CD4-positive, alpha-beta T cell treated with Interleukin-1 beta for 1 hour (primary cell): Measurements from ENCODE around the gene RPS15A.

Experiments
- DNase-seq, 2 donors: peaks; one replicate each; pipeline ENCODE4 v3.0.0-alpha.2; 2020 to 2022

Gene RPS15A

GRCh38 chr16:18789850-18790706 is at the start of gene RPS15A:
Gene RPS15A, minus strand, starts transcription at chr16:18790334. Its CDS starts 1,221 bp downstream, at chr16:18789113.
- peak; percentile 95 to 96 for DNase-seq

DNA sequence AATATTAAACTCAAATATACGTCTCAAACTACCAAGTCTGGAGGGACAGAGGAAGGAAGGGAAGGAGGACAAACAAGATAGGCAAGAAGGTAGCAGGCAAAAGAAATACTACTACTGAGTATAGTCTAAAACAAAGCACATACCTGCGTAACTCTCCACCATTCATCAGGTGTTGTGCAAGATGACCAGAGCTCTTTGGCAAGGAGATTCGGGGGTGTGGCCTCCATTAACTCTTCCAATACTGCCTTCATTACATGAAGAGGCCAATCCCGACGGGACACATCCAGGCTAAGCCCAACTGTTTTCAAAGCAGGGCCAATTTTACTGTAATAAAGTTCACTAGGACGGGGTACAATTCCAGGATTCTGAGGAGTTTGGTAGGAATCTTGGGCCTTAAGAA is 49.4 kb upstream of the RPS15A start:
- no peak for DNase-seq

- DNase-seq: no peak
Observed at GRCh38 chr16:18836702-18837101, 46.6 kb upstream of the RPS15A start.

DNA sequence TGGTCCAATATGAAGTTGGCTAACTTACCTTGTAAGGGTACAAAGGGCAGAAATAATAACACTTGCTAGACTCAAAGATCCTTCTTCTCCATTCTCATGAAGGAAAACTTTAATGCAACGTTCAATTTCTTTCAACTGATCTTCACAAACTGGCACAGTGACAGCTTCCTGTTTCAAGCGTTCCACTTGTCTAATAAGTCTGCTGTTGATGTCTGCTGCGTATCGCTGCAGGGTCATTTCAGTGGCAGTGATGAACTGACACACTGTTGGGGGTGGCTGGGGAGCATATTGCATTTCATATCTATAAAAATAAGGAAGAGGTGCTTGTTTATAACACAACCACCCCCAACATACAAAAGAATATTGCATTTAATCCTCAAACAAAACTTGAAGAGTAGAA is 44.7 kb upstream of the RPS15A start:
- DNase-seq: no peak

DNA sequence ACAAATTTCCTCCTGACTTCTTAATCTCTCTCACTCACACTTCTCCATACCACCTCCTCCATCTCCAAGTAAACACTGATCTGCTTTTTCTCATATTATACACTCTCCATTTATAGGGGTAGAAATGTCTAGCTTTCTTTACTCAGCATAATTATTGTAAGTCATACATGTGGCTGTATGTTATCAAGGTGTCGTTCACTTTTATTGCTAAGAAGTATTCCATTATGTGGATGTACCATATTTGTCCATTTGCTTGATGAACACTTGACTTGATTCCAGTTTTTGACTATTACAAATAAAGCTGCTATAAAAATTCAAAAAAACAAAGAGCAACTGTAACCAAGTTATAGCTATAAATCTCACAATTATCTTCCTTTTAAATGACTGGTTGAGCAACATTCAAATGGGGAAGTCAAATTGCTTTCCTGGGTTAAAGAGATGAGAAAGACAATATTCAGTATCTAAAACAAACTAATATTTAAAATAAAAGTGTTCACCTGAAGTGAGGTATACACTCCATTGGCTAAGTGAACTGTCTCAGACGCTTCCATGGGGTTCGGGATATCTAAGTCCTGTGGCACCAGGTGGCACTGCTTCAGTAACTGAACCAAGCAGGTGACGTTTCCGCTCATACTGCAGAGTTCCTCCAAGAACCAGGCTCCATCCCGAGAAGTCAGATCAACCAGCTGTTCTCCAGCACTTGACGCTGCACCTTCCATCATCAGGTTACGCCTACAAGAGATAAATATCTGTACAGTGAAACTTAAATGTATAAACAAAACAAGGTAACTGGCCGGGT is 43.8 kb upstream of the RPS15A start:
- DNase-seq: no peak

GRCh38 chr16:18832613-18833012 is 42.5 kb upstream of the RPS15A start:
- DNase-seq: no peak

GRCh38 chr16:18832006-18832405 is 41.9 kb upstream of the RPS15A start:
- DNase-seq: no peak

GRCh38 chr16:18829251-18829650 is 39.1 kb upstream of the RPS15A start:
- no peak for DNase-seq

DNA sequence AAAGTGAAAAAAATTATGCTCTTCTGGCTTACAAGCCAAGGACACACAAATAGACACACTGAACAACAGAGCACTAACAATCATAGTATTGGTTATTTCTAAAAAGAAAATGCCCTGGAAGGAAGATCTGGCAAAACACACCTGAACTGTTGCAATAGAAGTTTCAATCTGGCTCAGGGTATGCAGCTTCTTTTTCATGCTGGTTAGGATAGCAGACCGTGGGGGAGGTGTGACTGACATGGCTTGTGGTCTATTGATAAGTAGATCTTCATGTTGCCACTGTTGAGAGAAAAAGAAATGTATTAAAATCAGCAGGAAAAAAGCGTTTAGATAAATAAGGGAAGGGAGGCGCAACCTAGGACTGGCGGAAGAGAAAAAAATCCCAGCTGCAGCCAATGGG is 37.8 kb upstream of the RPS15A start:
- DNase-seq: no peak

DNA sequence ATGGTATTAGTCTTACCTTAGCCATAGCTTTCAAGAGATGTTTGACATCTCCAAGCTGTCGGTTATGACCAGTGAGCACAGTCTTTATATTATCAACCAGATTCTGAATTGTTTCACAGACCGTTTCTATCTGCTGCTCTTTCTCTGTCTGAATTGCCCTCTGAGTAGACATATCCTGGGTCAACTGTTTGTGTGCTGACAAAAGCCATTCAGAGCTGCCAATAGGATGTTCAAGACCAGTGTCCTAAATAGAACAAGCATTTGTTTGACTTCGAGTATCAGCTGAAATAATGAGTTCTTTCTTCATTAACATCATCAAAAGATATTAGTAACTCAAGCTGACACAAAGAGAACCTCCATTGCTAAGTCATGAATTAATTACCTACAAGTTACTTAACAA is 26.2 kb upstream of the RPS15A start:
- no peak for DNase-seq

DNA sequence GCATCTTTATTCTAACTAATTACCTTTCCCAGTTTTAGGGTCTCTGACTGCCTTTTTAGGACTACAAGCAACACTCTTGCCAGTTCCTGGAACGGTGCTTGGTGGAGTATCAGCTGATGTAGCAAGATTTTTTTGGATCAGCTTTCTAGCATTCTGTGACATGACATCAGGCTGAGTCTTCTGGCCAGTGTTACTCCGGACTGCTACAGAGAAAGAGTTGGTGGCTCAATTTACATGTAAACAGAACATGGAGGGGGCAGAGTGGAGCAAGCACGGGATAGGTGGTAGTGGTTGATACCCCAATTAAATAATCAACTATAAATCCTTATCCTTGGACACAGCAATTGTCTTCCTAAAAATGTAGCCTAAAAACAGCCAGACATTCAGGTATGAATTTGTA is 21.8 kb upstream of the RPS15A start:
- DNase-seq: no peak

- DNase-seq: no peak
Observed at GRCh38 chr16:18809165-18809564, 19.0 kb upstream of the RPS15A start.

DNA sequence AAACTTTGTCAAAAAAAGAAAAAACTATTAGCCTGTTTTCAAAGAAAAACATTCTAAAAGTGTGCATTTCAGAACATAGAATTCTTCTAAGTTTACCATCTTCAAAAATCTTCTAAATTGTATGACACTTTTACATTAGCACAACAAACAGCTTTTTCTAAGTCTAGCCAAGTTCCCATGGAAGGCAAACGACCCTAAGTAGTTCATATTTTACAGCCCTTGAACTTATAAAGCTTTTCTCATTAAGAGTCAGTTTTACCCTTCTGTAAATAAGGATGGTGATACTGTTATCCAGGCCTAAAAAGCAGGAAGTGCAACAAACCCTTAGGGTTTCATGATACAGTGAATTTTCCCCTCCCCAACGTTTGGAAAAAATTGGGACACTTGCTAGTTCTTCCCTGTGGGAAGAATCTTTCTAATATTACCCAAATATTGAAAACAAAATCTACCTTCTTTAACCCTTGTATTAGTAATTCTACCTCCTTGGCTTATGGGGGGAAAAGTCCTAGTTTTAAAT is 15.2 kb upstream of the RPS15A start:
- no peak for DNase-seq

DNA sequence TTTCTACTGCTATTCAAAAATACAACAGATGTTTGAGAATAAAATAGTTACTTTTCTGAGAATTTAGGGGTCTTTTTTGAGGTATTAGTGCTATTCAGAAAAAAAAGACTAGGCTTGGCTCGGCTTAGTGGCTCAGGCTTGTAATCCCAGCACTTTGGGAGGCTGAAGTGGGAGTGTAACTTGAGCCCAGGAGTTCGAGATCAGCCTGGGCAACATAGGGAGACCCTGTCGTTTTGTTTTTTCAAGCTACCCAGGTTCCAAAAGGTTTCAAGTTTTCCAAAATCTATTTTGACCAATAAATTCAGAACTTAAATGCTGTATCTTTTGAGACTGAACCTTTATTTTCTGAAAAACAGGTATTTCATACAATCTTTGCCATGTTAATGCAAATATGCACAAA is 14.4 kb upstream of the RPS15A start:
- DNase-seq: no peak

- DNase-seq: no peak
Observed at GRCh38 chr16:18803569-18804462, 13.7 kb upstream of the RPS15A start.

- no peak for DNase-seq
Observed at GRCh38 chr16:18802767-18803343, 12.7 kb upstream of the RPS15A start.

DNA sequence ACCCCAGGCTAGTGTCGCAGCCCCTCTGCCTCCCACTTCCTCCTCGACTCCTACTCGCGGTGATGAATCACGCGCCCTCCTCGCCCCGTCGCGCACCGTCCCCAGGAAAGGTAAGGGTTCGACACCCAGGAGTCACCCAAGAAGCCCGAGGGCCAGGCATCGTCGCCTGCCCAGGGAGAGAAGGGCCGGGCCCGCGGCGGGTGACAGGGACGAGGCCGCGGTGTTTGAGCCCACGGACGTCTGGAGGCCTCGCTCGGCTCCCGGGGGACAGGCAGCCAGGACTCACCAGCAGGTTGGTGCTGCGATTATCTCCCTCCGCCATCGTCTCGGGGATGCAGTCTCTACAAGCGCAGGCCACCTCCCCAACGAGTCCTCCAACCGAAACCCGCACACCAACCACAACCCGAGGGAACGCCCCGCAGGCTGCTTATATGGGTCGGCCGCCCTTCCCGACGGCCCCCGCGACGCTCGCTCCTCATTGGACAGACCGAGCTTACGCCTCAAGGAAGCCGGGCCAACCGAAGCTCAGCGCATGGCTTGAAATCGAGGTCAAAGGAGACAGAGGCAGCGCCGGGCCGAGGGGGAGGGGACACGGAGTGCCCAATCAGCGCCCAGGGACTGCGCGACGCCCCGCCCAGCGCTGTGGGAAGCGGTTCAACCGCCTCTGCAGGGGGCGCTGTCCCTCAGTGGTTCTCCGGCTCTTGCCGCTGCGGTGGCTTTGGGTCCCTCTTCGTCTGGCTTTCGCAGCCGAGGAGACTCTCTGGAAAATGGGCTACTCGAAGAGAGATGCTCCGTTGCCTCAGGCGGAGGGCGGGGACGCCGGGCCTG is 11.2 kb upstream of the RPS15A start, which contains the start of gene ARL6IP1:
ARL6IP1 (minus strand) TSS at position 405 of the 828 bp plus-strand sequence; CDS start at position 322, 83 bp downstream.
- DNase-seq: peak; percentile 99 to 100

DNA sequence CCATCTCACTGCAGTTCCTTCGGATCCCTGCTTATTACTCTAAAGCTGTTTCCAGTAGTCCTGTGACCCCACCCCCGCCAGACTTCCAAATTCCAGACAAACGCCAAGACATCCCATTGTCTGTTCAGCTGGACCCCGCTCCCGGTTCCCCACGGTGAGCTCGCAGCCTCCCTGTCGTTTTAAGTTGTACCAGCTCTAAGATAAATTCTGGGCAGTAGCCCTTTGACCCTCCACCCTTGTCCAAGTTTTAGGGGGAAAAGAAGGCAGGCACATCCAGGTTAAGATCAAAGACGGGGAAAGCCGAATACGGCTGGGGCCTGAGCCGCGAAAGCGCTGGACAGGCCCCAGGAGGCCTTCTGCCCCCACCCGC is 10.6 kb upstream of the RPS15A start:
- no peak for DNase-seq

- DNase-seq: no peak
Observed at GRCh38 chr16:18800293-18800692, 10.2 kb upstream of the RPS15A start.

- DNase-seq: no peak
Observed at GRCh38 chr16:18799500-18799899, 9.4 kb upstream of the RPS15A start.

GRCh38 chr16:18797746-18798145 is 7.6 kb upstream of the RPS15A start:
- no peak for DNase-seq
